WTC11 (cell line): ENCODE measurements around the gene MAP7. TPM values are rescaled to one million over a fixed set of nuclear protein-coding genes. Genes with fewer than 3 reads are reported as not detected.

Experiments
- ATAC-seq: fragments of 200-7000 bp; cut with Tn5 transposase; 2 replicates; pipeline ENCODE4 v1.10.0; 2021; ENCODE audit warnings: mild to moderate bottlenecking, moderate library complexity
- CTCF ChIA-PET: fragments of 300-600 bp; sonication (Branson Sonifier 250); formaldehyde crosslinking; loops from one replicate; lab custom pipeline; 2021; ENCODE audit warnings: antibody characterized with exemption; lab: Charles Lee
- POLR2A ChIA-PET: fragments of 350-600 bp; sonication (Branson Sonifier 250); formaldehyde crosslinking; loops from one replicate; lab custom pipeline; 2021; ENCODE audit warnings: antibody characterized with exemption; lab: Charles Lee
- DNase-seq: peaks from one replicate; pipeline ENCODE4 v3.0.0; 2021; ENCODE audit warnings: low spot score
- H3K27ac Mint-ChIP-seq: 2 replicates; pipeline ENCODE4 v1.8.0; 2021; ENCODE audit warnings: mixed read lengths
- H3K27me3 Mint-ChIP-seq: 2 replicates; pipeline ENCODE4 v1.8.0; 2021; ENCODE audit warnings: low read depth, mild to moderate bottlenecking, moderate library complexity, mixed read lengths
- H3K36me3 Mint-ChIP-seq: 2 replicates; pipeline ENCODE4 v1.8.0; 2021; ENCODE audit warnings: mixed read lengths
- H3K4me1 Mint-ChIP-seq: 2 replicates; pipeline ENCODE4 v1.8.0; 2022; ENCODE audit warnings: mixed read lengths
- H3K4me3 Mint-ChIP-seq: 2 replicates; pipeline ENCODE4 v1.8.0; 2021; ENCODE audit warnings: mild to moderate bottlenecking, moderate library complexity, mixed read lengths
- H3K9me3 Mint-ChIP-seq: 2 replicates; pipeline ENCODE4 v1.8.0; 2021; ENCODE audit warnings: mixed read lengths
- ARID4B ChIP-seq: sonication (generic); formaldehyde crosslinking; IDR thresholded peaks from 2 replicates; pipeline ENCODE4 v1.8.0; 2023; ENCODE audit warnings: missing genetic modification reagents, mild to moderate bottlenecking, borderline replicate concordance
- ATF3 ChIP-seq: sonication (generic); formaldehyde crosslinking; conservative IDR thresholded peaks from 2 replicates; pipeline ENCODE4 v1.8.1; 2022; ENCODE audit warnings: mild to moderate bottlenecking, missing genetic modification reagents
- E2F4 ChIP-seq: sonication (generic); formaldehyde crosslinking; IDR thresholded peaks from 2 replicates; pipeline ENCODE4 v1.8.1; 2022; ENCODE audit warnings: low read depth, mild to moderate bottlenecking, moderate library complexity, missing genetic modification reagents, borderline replicate concordance
- E2F5 ChIP-seq: sonication (generic); formaldehyde crosslinking; IDR thresholded peaks from 2 replicates; pipeline ENCODE4 v1.8.1; 2022; ENCODE audit warnings: mild to moderate bottlenecking, moderate library complexity, missing genetic modification reagents
- FOXK1 ChIP-seq: sonication (generic); formaldehyde crosslinking; IDR thresholded peaks from 2 replicates; pipeline ENCODE4 v1.8.0; 2022; ENCODE audit warnings: mild to moderate bottlenecking, moderate library complexity, missing genetic modification reagents
- FOXP4 ChIP-seq: sonication (generic); formaldehyde crosslinking; IDR thresholded peaks from 2 replicates; pipeline ENCODE4 v1.8.0; 2022; ENCODE audit warnings: mild to moderate bottlenecking, missing genetic modification reagents
- GABPB1 ChIP-seq: sonication (generic); formaldehyde crosslinking; IDR thresholded peaks from 2 replicates; pipeline ENCODE4 v1.8.1; 2023; ENCODE audit warnings: mild to moderate bottlenecking, missing genetic modification reagents
- HMGA2 ChIP-seq: fragments of 250-450 bp; sonication (Bioruptor Pico); IDR thresholded peaks from 2 replicates; pipeline ENCODE4 v1.4.0; 2021; ENCODE audit warnings: mild to moderate bottlenecking, moderate library complexity
- IRF2 ChIP-seq: sonication (generic); formaldehyde crosslinking; IDR thresholded peaks from 2 replicates; pipeline ENCODE4 v1.8.0; 2022; ENCODE audit warnings: low read depth, missing genetic modification reagents, borderline replicate concordance
- JUN ChIP-seq: sonication (generic); formaldehyde crosslinking; IDR thresholded peaks from 2 replicates; pipeline ENCODE4 v1.8.0; 2023; ENCODE audit warnings: mild to moderate bottlenecking, missing genetic modification reagents
- KAT7 ChIP-seq: sonication (generic); formaldehyde crosslinking; IDR thresholded peaks from 2 replicates; pipeline ENCODE4 v1.8.1; 2023; ENCODE audit warnings: missing genetic modification reagents, mild to moderate bottlenecking, borderline replicate concordance
- MAX ChIP-seq: sonication (generic); formaldehyde crosslinking; IDR thresholded peaks from 2 replicates; pipeline ENCODE4 v1.8.0; 2022; ENCODE audit warnings: mild to moderate bottlenecking, missing genetic modification reagents
- NFYB ChIP-seq: sonication (generic); formaldehyde crosslinking; conservative IDR thresholded peaks from 2 replicates; pipeline ENCODE4 v1.8.0; 2022; ENCODE audit warnings: low read depth, missing genetic modification reagents
- RORB ChIP-seq: fragments of 250-450 bp; sonication (Bioruptor Pico); IDR thresholded peaks from 2 replicates; pipeline ENCODE4 v1.9.0; 2021; ENCODE audit warnings: mild to moderate bottlenecking
- SMAD4 ChIP-seq: sonication (generic); formaldehyde crosslinking; IDR thresholded peaks from 2 replicates; pipeline ENCODE4 v1.8.0; 2022; ENCODE audit warnings: mild to moderate bottlenecking, missing genetic modification reagents
- STAT6 ChIP-seq: sonication (generic); formaldehyde crosslinking; conservative IDR thresholded peaks from 2 replicates; pipeline ENCODE4 v1.8.1; 2023; ENCODE audit warnings: mild to moderate bottlenecking, low read depth, missing genetic modification reagents, moderate library complexity
- ZBTB21 ChIP-seq: sonication (generic); formaldehyde crosslinking; IDR thresholded peaks from 2 replicates; pipeline ENCODE4 v1.8.1; 2023; ENCODE audit warnings: mild to moderate bottlenecking, missing genetic modification reagents, borderline replicate concordance
- ZNF138 ChIP-seq: sonication (generic); formaldehyde crosslinking; conservative IDR thresholded peaks from 2 replicates; pipeline ENCODE4 v1.8.1; 2022; ENCODE audit warnings: mild to moderate bottlenecking, moderate library complexity, missing genetic modification reagents
- ZNF263 ChIP-seq: sonication (generic); formaldehyde crosslinking; IDR thresholded peaks from 2 replicates; pipeline ENCODE4 v1.8.1; 2022; ENCODE audit warnings: low read depth, mild to moderate bottlenecking, moderate library complexity, missing genetic modification reagents
- total RNA-seq: library from RNA; stranded (reverse); gene quantifications from 3 replicates; pipeline ENCODE4 v1.2.3, GENCODE V29; 2021

MAP7 gene
- total RNA-seq, 1 experiment from 2014 or later = 56.6 TPM

GRCh38 chr6:136571496-136571895 is 21.3 kb upstream of the MAP7 start:
- H3K36me3 Mint-ChIP-seq = peaks cover 26% of the 10 kb centered on the region
- H3K27me3 Mint-ChIP-seq = no peaks in the 10 kb centered on the region
- no peak overlapping the region for H3K27ac Mint-ChIP-seq
- TF ChIP-seq ZBTB21 (CRISPR knock-in tag) (no peak), SMAD4 (CRISPR knock-in tag) (no peak), ZNF138 (CRISPR knock-in tag) (no peak), GABPB1 (CRISPR knock-in tag) (no peak), KAT7 (CRISPR knock-in tag) (no peak), JUN (CRISPR knock-in tag) (no peak), HMGA2 (CRISPR knock-in tag) (no peak), MAX (CRISPR knock-in tag) (no peak), RORB (CRISPR knock-in tag) (no peak), E2F5 (CRISPR knock-in tag) (no peak), FOXP4 (CRISPR knock-in tag) (no peak), STAT6 (CRISPR knock-in tag) (no peak), ZNF263 (no peak), IRF2 (CRISPR knock-in tag) (no peak), E2F4 (CRISPR knock-in tag) (no peak)
- ATAC-seq = no peak
- DNase-seq = no peak
- CTCF ChIA-PET = interaction anchor here (1.9 kb wide), 1 partner anchor 21 kb away, joined by 5 read pairs; the partner anchor contains the start of gene MAP7
- POLR2A ChIA-PET = no interaction called here
- no peak overlapping the region for H3K4me3 Mint-ChIP-seq
- peaks cover 3% of the 10 kb centered on the region; the same call in 1 of the 2 replicates for H3K4me1 Mint-ChIP-seq
- peaks cover 34% of the 10 kb centered on the region for H3K9me3 Mint-ChIP-seq

GRCh38 chr6:136571065-136571464 is 20.8 kb upstream of the MAP7 start:
- no peak for TF ChIP-seq NFYB (CRISPR knock-in tag)
- no peak for TF ChIP-seq FOXK1 (CRISPR knock-in tag)
- no peak for TF ChIP-seq MAX (CRISPR knock-in tag)
- no peak for TF ChIP-seq ZNF263
- TF ChIP-seq ARID4B = no peak
- no peak for TF ChIP-seq ATF3
- Mint-ChIP-seq H3K27me3 (no peaks in the 10 kb centered on the region), H3K36me3 (peaks cover 26% of the 10 kb centered on the region), H3K4me3 (no peak overlapping the region), H3K4me1 (peaks cover 3% of the 10 kb centered on the region; the same call in 1 of the 2 replicates), H3K9me3 (peaks cover 34% of the 10 kb centered on the region), H3K27ac (no peak overlapping the region)
- POLR2A ChIA-PET = no interaction called here
- CTCF ChIA-PET = no interaction called here
- ATAC-seq (no peak), DNase-seq (no peak)
